Measurements from ENCODE around the gene GMPS. TPM values are rescaled to one million over a fixed set of nuclear protein-coding genes. Genes with fewer than 3 reads are reported as not detected.
A peak's percentile ranks its signal among the peaks of the same experiment; 100 is the strongest.

Gene GMPS
- total and polyA plus RNA-seq, 9 of the 15 experiments (the other 6 are each of a cell fraction or from before 2014, with no cell fraction given) = 73.7 to 282 (median 156) TPM

DNA sequence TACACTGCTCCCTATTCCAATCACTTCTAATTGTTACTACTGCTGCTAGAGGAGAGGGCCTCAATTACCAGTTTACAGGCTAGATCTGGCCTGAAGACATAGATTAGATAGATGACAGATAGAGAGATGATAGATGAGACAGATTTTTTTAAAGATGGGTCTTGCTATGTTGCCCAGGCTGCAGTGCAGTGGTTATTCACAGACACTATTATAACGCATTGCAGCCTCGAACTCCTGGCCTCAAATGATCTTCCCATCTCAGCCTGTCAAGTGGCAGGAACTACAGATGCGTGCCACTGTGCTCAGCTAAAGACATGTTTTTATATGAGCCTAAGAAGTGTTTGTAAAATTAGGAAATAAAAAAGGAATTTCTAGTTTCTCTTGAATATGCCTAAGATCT is 22.5 kb upstream of the GMPS start:
- H3K27me3 ChIP-seq (ENCODE audit: control insufficient read depth in 2 of 2, insufficient read depth in 2 of 2, low read length in 2 of 2) = no peaks in the 10 kb centered on the region
- H2AFZ ChIP-seq (ENCODE audit: low read depth, low read length) = no peak overlapping the region
- CTCF ChIA-PET (ENCODE audit: low intra/inter-chr PET ratio) = no interaction called here
- WGBS (ENCODE audit: insufficient coverage, low coverage, missing lambda C conversion rate) = 90% methylated on average over 3 of the region's 3 CpGs
- in situ Hi-C loops (cut with MboI) = no loop called here
- H4K20me1 ChIP-seq (replicated peaks; ENCODE audit: control insufficient read depth, insufficient read depth, low read length) = peaks cover 3% of the 10 kb centered on the region
- TF ChIP-seq NR2F6 (CRISPR knock-in tag; IDR thresholded peaks at IDR 0.05) = no peak
- TF ChIP-seq BCOR (IDR thresholded peaks at IDR 0.05) = 0 out of 2 replicates have a peak, but pooled peaks have one; percentile 34
- no peak for TF ChIP-seq SFPQ (IDR thresholded peaks at IDR 0.05; ENCODE audit: low read depth, low read length)
- TF ChIP-seq CBFB (CRISPR knock-in tag; IDR thresholded peaks at IDR 0.05) = no peak
- no peak for TF ChIP-seq ZNF766 (CRISPR knock-in tag; conservative IDR thresholded peaks at IDR 0.05)
- no peak for TF ChIP-seq SMARCA5 (IDR thresholded peaks at IDR 0.05)
- TF ChIP-seq MEF2D (tag; conservative IDR thresholded peaks at IDR 0.05; ENCODE audit: low read depth) = no peak
- TF ChIP-seq CHD1 (IDR thresholded peaks at IDR 0.05; ENCODE audit: low read length) = no peak
- TF ChIP-seq RBM25 (IDR thresholded peaks at IDR 0.05; ENCODE audit: low read depth, low read length, severe bottlenecking) = peak; percentile 38
- no peak for TF ChIP-seq MYNN (IDR thresholded peaks at IDR 0.05)
- no peak for TF ChIP-seq MYNN (CRISPR knock-in tag; IDR thresholded peaks at IDR 0.05)
- TF ChIP-seq, protein P1, sequence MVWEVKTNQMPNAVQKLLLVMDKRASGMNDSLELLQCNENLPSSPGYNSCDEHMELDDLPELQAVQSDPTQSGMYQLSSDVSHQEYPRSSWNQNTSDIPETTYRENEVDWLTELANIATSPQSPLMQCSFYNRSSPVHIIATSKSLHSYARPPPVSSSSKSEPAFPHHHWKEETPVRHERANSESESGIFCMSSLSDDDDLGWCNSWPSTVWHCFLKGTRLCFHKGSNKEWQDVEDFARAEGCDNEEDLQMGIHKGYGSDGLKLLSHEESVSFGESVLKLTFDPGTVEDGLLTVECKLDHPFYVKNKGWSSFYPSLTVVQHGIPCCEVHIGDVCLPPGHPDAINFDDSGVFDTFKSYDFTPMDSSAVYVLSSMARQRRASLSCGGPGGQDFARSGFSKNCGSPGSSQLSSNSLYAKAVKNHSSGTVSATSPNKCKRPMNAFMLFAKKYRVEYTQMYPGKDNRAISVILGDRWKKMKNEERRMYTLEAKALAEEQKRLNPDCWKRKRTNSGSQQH (CRISPR knock-in tag; IDR thresholded peaks at IDR 0.05) = no peak
- peak; percentile 87 for TF ChIP-seq ZNF121 (CRISPR knock-in tag; conservative IDR thresholded peaks at IDR 0.05)
- TF ChIP-seq PHTF2 (CRISPR knock-in tag; IDR thresholded peaks at IDR 0.05) = no peak
- TF ChIP-seq RBM39 (optimal IDR thresholded peaks at IDR 0.05; ENCODE audit: low read depth, low read length) = no peak
- no peak for TF ChIP-seq NFXL1 (CRISPR knock-in tag; IDR thresholded peaks at IDR 0.05)
- no peak for TF ChIP-seq LARP7 (IDR thresholded peaks at IDR 0.05)
- no peaks in the 10 kb centered on the region for H3K9me3 ChIP-seq (replicated peaks; ENCODE audit: control insufficient read depth, insufficient read depth, low read depth, low read length)
- H3K9ac ChIP-seq (ENCODE audit: insufficient read depth in 1 of 2, low read depth in 2 of 2, low read length in 2 of 2) = no peak overlapping the region
- BruUV-seq (replicated peaks) = no TSS peak
- DNase-seq (ENCODE audit: extremely low read depth in 1 of 4, low spot score in 3 of 4) (no peak), FAIRE-seq (no peak), ATAC-seq (no peak)
- peaks cover 8 to 11% of the 10 kb centered on the region in 2 experiments; a peak in 3 of 5 replicates for H3K4me1 ChIP-seq (replicated peaks in 1 of 2; ENCODE audit: control insufficient read depth in 2 of 2, insufficient read depth in 2 of 2, low read length in 2 of 2)
- intact Hi-C loops (cut with micrococcal nuclease) = no loop called here
- no peak overlapping the region for H3K4me3 ChIP-seq
- H3K9me1 ChIP-seq (ENCODE audit: control insufficient read depth, insufficient read depth, low read length) = no peaks in the 10 kb centered on the region
- H3K36me3 ChIP-seq (ENCODE audit: control insufficient read depth, insufficient read depth, low read length) = peaks cover 30% of the 10 kb centered on the region; the same call in 1 of the 3 replicates
- POLR2A ChIA-PET = no interaction called here
- H3K27ac ChIP-seq (ENCODE audit: extremely low read depth, low read depth, low read length) = no peak overlapping the region
- H3K79me2 ChIP-seq (ENCODE audit: control insufficient read depth, insufficient read depth, low read length) = peaks cover 91% of the 10 kb centered on the region
- H3K4me2 ChIP-seq (ENCODE audit: insufficient read depth, low read length) = 0 out of 2 replicates have a peak overlapping the region, but pooled peaks have one; percentile 2

Data from K562 (cell line).